ENCODE results near the gene PALD1. TPM values are rescaled to one million over a fixed set of nuclear protein-coding genes. Genes with fewer than 3 reads are reported as not detected.

Gene PALD1
- total and polyA plus RNA-seq, 2 experiments from 2014 or later: 11.9 to 58.2 TPM

DNA sequence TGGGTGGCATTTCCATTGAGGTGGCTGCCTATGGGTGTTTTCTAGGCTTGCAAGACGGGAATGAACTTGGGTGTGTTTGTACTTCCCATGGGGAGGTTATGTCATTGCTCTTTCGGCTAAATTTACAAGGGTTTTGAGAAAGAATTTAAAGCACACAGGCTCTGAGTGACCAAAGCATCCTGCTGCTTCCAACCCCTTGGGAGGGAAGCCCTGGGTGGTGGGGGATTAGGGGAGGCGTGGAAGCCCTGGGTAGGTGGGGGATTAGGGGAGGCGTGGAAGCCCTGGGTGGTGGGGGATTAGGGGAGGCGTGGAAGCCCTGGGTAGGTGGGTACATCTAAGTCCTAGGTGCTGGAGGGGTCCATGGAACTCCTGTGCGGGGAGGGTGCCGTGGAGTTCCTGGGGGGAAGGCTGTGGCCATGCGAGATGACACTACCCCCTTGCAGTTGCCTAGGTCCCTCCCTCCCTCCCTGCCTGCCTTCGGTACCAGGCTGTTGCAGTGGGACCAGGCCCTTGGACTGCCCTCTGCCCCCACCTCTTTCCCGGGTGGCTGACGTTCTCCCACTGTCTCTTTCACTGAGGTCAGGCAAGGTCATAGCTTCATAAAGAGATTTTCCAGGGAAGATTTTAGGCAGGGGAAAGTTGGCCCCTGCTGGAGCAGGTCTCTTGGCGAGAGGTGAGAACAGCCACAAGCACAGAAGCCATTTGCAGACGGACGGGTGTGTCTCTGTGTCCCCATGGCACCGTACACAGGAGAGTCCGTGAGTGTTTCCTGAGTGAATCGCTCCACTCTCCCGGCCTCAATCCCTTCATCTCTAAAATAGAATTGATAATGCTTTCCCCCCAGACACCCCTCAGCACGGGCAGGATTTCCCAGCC lies 104.5 kb downstream of the PALD1 start (continued):
- no peak for TF ChIP-seq EZH2phosphoT487 (IDR thresholded peaks at IDR 0.05; ENCODE audit: unreplicated experiment)

DNA sequence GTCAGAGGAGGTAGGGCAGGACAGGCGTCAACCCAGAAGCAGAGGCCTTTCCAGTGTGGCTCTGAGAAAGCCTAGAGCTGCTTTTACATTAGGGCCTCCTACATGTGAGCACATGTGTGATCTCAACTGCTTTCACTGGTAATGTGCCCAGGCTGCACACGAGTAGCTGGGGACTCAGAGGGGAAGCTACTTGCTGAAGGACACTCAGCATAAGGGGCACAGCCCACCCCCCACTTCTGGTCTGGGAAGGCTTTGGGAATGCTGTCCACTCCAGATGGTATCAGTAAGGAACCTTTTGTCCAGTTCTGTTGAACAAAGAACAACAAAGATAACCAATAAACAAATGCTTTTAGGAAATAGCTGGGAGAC lies 105.1 kb downstream of the PALD1 start:
- Histone ChIP-seq H3K9me2 (ENCODE audit: insufficient read depth) (no peaks in the 10 kb centered on the region), H3K27ac (ENCODE audit: low read depth) (no peak overlapping the region), H2AFZ (no peak overlapping the region), H3K79me2 (replicated peaks; ENCODE audit: insufficient read depth) (no peaks in the 10 kb centered on the region), H4K20me1 (replicated peaks; ENCODE audit: insufficient read depth) (no peaks in the 10 kb centered on the region), H3F3A (replicated peaks; ENCODE audit: low read depth) (peaks cover 3% of the 10 kb centered on the region; the same call in 1 of the 2 replicates), H3K4me1 (ENCODE audit: insufficient read depth) (peaks cover 14% of the 10 kb centered on the region; the same call in 1 of the 2 replicates), H3K27me3 (ENCODE audit: insufficient read depth) (no peaks in the 10 kb centered on the region), H3K4me3 (no peak overlapping the region), H3K4me2 (no peak overlapping the region), H3K36me3 (ENCODE audit: insufficient read depth) (no peaks in the 10 kb centered on the region)
- peaks cover 11% of the 10 kb centered on the region for H3K27me3 Mint-ChIP-seq (ENCODE audit: insufficient read depth, low read depth, poor library complexity)
- no peak for ATAC-seq
- H3K4me1 Mint-ChIP-seq: peaks cover 20% of the 10 kb centered on the region
- no peak overlapping the region for H3K27ac Mint-ChIP-seq
- no peak for DNase-seq (ENCODE audit: low spot score)
- no peak overlapping the region for H3K4me3 Mint-ChIP-seq
- no peaks in the 10 kb centered on the region for H3K36me3 Mint-ChIP-seq (ENCODE audit: low read depth)
- no peaks in the 10 kb centered on the region for H3K9me3 Mint-ChIP-seq
- no peak for TF ChIP-seq EZH2 (IDR thresholded peaks at IDR 0.05; ENCODE audit: low read depth, unreplicated experiment)
- TF ChIP-seq, protein P1, sequence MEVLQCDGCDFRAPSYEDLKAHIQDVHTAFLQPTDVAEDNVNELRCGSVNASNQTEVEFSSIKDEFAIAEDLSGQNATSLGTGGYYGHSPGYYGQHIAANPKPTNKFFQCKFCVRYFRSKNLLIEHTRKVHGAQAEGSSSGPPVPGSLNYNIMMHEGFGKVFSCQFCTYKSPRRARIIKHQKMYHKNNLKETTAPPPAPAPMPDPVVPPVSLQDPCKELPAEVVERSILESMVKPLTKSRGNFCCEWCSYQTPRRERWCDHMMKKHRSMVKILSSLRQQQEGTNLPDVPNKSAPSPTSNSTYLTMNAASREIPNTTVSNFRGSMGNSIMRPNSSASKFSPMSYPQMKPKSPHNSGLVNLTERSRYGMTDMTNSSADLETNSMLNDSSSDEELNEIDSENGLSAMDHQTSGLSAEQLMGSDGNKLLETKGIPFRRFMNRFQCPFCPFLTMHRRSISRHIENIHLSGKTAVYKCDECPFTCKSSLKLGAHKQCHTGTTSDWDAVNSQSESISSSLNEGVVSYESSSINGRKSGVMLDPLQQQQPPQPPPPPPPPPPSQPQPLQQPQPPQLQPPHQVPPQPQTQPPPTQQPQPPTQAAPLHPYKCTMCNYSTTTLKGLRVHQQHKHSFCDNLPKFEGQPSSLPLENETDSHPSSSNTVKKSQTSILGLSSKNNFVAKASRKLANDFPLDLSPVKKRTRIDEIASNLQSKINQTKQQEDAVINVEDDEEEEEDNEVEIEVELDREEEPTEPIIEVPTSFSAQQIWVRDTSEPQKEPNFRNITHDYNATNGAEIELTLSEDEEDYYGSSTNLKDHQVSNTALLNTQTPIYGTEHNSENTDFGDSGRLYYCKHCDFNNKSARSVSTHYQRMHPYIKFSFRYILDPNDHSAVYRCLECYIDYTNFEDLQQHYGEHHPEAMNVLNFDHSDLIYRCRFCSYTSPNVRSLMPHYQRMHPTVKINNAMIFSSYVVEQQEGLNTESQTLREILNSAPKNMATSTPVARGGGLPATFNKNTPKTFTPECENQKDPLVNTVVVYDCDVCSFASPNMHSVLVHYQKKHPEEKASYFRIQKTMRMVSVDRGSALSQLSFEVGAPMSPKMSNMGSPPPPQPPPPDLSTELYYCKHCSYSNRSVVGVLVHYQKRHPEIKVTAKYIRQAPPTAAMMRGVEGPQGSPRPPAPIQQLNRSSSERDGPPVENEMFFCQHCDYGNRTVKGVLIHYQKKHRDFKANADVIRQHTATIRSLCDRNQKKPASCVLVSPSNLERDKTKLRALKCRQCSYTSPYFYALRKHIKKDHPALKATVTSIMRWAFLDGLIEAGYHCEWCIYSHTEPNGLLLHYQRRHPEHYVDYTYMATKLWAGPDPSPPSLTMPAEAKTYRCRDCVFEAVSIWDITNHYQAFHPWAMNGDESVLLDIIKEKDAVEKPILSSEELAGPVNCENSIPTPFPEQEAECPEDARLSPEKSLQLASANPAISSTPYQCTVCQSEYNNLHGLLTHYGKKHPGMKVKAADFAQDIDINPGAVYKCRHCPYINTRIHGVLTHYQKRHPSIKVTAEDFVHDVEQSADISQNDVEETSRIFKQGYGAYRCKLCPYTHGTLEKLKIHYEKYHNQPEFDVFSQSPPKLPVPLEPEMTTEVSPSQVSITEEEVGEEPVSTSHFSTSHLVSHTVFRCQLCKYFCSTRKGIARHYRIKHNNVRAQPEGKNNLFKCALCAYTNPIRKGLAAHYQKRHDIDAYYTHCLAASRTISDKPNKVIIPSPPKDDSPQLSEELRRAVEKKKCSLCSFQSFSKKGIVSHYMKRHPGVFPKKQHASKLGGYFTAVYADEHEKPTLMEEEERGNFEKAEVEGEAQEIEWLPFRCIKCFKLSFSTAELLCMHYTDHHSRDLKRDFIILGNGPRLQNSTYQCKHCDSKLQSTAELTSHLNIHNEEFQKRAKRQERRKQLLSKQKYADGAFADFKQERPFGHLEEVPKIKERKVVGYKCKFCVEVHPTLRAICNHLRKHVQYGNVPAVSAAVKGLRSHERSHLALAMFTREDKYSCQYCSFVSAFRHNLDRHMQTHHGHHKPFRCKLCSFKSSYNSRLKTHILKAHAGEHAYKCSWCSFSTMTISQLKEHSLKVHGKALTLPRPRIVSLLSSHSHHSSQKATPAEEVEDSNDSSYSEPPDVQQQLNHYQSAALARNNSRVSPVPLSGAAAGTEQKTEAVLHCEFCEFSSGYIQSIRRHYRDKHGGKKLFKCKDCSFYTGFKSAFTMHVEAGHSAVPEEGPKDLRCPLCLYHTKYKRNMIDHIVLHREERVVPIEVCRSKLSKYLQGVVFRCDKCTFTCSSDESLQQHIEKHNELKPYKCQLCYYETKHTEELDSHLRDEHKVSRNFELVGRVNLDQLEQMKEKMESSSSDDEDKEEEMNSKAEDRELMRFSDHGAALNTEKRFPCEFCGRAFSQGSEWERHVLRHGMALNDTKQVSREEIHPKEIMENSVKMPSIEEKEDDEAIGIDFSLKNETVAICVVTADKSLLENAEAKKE (CRISPR knock-in tag; IDR thresholded peaks at IDR 0.05): no peak
- TF ChIP-seq, protein P2, sequence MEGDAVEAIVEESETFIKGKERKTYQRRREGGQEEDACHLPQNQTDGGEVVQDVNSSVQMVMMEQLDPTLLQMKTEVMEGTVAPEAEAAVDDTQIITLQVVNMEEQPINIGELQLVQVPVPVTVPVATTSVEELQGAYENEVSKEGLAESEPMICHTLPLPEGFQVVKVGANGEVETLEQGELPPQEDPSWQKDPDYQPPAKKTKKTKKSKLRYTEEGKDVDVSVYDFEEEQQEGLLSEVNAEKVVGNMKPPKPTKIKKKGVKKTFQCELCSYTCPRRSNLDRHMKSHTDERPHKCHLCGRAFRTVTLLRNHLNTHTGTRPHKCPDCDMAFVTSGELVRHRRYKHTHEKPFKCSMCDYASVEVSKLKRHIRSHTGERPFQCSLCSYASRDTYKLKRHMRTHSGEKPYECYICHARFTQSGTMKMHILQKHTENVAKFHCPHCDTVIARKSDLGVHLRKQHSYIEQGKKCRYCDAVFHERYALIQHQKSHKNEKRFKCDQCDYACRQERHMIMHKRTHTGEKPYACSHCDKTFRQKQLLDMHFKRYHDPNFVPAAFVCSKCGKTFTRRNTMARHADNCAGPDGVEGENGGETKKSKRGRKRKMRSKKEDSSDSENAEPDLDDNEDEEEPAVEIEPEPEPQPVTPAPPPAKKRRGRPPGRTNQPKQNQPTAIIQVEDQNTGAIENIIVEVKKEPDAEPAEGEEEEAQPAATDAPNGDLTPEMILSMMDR (conservative IDR thresholded peaks at IDR 0.05; ENCODE audit: low read depth in 2 of 2): no peak
- TF ChIP-seq, protein P3, sequence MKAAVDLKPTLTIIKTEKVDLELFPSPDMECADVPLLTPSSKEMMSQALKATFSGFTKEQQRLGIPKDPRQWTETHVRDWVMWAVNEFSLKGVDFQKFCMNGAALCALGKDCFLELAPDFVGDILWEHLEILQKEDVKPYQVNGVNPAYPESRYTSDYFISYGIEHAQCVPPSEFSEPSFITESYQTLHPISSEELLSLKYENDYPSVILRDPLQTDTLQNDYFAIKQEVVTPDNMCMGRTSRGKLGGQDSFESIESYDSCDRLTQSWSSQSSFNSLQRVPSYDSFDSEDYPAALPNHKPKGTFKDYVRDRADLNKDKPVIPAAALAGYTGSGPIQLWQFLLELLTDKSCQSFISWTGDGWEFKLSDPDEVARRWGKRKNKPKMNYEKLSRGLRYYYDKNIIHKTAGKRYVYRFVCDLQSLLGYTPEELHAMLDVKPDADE (IDR thresholded peaks at IDR 0.05): no peak
- TF ChIP-seq ZNF114 (CRISPR knock-in tag; IDR thresholded peaks at IDR 0.05): no peak
- no peak for TF ChIP-seq POLR2AphosphoS5 (IDR thresholded peaks at IDR 0.05; ENCODE audit: low read depth)
- TF ChIP-seq CREB1 (CRISPR knock-in tag; IDR thresholded peaks at IDR 0.05; ENCODE audit: low read depth): no peak
- no peak for TF ChIP-seq EZH2phosphoT487 (IDR thresholded peaks at IDR 0.05; ENCODE audit: unreplicated experiment)
- no peak for TF ChIP-seq JUNB (IDR thresholded peaks at IDR 0.05; ENCODE audit: unreplicated experiment)
- TF ChIP-seq STAT1 (IDR thresholded peaks at IDR 0.05; ENCODE audit: unreplicated experiment): no peak
- no peak for TF ChIP-seq ZNF331 (CRISPR knock-in tag; IDR thresholded peaks at IDR 0.05; ENCODE audit: low read depth)
- no peak for TF ChIP-seq NANOG (IDR thresholded peaks at IDR 0.05; ENCODE audit: borderline replicate concordance)
